A549 (cell line): ENCODE results near the gene GOSR2.

Source experiments
- BCL3 ChIP-seq: fragments of >200 bp; sonication (Bioruptor Twin); formaldehyde crosslinking; IDR thresholded peaks from 3 replicates; pipeline ENCODE4 v1.6.1; 2016
- CTCF ChIP-seq: fragments of >200 bp; sonication (Bioruptor Twin); formaldehyde crosslinking; IDR thresholded peaks from 3 replicates; pipeline ENCODE4 v1.5.1; 2016
- KDM1A ChIP-seq: fragments of 200-600 bp; sonication (generic); IDR thresholded peaks from 2 replicates; pipeline ENCODE4 v1.6.1; 2016; ENCODE audit warnings: low read depth, mild to moderate bottlenecking
- MAX ChIP-seq: IDR thresholded peaks from 2 replicates; pipeline ENCODE4 v1.6.1; 2012
- MYC ChIP-seq: IDR thresholded peaks from 2 replicates; pipeline ENCODE4 v1.6.1; 2012; ENCODE audit warnings: mild to moderate bottlenecking, inconsistent platforms, low read length, improper control_type of control experiment, borderline replicate concordance
- POLR2A ChIP-seq: IDR thresholded peaks from 2 replicates; pipeline ENCODE4 v1.6.1; 2012; ENCODE audit warnings: mild to moderate bottlenecking, low read length
- POLR2AphosphoS2 ChIP-seq: conservative IDR thresholded peaks from 2 replicates; pipeline ENCODE4 v1.6.1; 2012; ENCODE audit warnings: low read length, improper control_type of control experiment, inconsistent platforms
- RAD21 ChIP-seq, 2 experiments: fragments of >200 bp in 1 of 2; sonication (Bioruptor Twin) in 1 of 2; formaldehyde crosslinking in 1 of 2; IDR thresholded peaks in 1 of 2; conservative IDR thresholded peaks in 1 of 2; 2 replicates in 1 of 2; 3 replicates in 1 of 2; pipeline ENCODE4 v1.6.1; 2012 to 2018; ENCODE audit warnings: inconsistent platforms in 1 of 2
- REST ChIP-seq: fragments of 200-600 bp; sonication (generic); IDR thresholded peaks from 2 replicates; pipeline ENCODE4 v1.6.1; 2016; ENCODE audit warnings: antibody characterized with exemption, mild to moderate bottlenecking, moderate library complexity

GRCh38 chr17:46879101-46879500 is 43.9 kb upstream of the GOSR2 start:
- TF ChIP-seq CTCF (no peak), MAX (no peak), BCL3 (no peak), POLR2A (no peak), RAD21 (conservative IDR thresholded peaks at IDR 0.05 in 1 of 2, IDR thresholded peaks at IDR 0.05 in 1 of 2) (no peak), POLR2AphosphoS2 (no peak), REST (no peak), MYC (no peak), KDM1A (no peak)
